ENCODE data around the gene CAPSL.

- no peak for TF ChIP-seq CTCF (IDR thresholded peaks at IDR 0.05; ENCODE audit: low read length)
- no peak for TF ChIP-seq EZH2 (optimal IDR thresholded peaks at IDR 0.05; ENCODE audit: low read depth, low read length)
- TF ChIP-seq EZH2phosphoT487 (IDR thresholded peaks at IDR 0.05; ENCODE audit: low read length) = no peak
Measured at GRCh38 chr5:35867998-35868397, 70.4 kb downstream of the CAPSL start.

Measured in MM.1S (cell line).